HG03103 (cell line): ENCODE measurements around the gene KIF22.
"Not testable (repeated sequence)": the region's sequence is repeated elsewhere in the genome, so short reads cannot be mapped to it uniquely, and the experiment has no call there.

Experiments used
- ATAC-seq: cut with Tn5 transposase; IDR thresholded peaks from one replicate; pipeline ENCODE4 v1.9.1; 2021; ENCODE audit warnings: low read depth; ENCODE audit not compliant: unreplicated experiment

The KIF22 gene

DNA sequence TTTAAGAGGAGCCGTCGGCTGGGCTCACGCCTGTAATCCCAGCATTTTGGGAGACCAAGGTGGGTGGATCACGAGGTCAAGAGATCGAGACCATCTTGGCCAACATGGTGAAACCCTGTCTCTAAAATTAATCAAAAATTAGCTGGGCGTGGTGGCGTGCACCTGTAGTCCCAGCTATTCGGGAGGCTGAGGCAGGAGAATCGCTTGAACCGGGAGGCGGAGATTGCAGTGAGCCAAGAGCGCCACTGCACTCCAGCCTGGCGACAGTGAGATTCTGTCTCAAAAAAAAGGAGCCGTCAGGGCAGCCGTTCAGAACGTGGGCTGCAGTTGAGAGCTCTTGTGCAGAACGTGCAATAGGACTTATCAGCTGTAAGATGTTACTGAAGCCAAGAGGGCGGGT lies 2.6 kb downstream of the KIF22 start:
- not testable (repeated sequence) for ATAC-seq

DNA sequence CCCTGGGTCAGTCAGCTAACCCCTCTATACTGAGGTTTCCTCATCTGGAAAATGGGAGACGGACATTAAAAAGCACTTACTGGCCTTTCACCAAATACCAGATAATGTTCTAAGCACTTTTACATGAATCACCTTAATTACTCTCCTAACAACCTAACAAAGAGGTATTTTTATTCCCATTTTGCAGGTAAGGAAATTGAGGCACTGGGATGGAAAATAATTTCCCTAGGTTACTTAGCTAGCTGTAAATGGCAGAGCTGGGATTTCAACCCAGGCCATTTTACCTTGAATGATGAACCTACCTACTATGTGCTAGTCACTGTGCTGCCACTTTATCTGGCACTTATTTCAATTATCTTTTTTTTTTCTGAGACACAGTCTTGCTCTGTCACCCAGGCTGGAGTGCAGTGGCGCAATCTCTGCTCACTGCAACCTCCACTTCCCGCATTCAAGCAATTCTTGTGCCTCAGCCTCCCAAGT lies 3.7 kb downstream of the KIF22 start:
- no peak for ATAC-seq

- ATAC-seq, result no peak
These were observed 11.9 kb downstream of the KIF22 start for GRCh38 chr16:29802416-29802935.

- ATAC-seq, result no peak
These were observed 13.5 kb downstream of the KIF22 start for GRCh38 chr16:29804020-29804419.

DNA sequence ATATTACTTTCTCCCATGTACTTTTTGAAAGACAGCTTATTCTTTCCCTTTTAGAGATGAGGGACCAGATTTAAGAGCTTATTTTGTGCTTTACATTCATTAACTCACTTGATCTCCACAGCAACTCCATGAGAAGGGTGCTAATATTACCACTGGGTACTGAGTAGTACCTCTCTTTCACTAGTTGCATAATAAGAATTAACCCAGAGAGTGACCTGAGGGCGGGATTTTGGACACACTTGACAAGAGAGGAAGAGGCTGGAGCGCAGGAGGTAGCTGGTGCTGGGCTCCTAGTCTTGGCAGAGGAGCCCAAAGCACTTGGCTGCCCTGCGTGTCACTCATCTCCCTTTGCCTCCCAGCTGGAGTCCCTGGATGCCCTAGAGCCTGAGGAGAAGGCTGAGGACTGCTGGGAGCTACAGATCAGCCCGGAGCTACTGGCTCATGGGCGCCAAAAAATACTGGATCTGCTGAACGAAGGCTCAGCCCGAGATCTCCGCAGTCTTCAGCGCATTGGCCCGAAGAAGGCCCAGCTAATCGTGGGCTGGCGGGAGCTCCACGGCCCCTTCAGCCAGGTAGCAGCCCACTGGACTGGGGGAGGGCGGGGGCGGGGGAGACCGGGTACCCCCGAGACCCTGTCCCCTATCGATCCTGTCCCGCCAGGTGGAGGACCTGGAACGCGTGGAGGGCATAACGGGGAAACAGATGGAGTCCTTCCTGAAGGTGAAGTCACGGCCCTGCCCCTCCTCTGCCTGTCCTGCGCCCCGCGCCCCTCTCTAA lies 14.1 kb downstream of the KIF22 start:
- no peak for ATAC-seq

GRCh38 chr16:29805232-29806098 lies 14.9 kb downstream of the KIF22 start:
- peak; percentile 42 for ATAC-seq

GRCh38 chr16:29806099-29806579 lies 15.6 kb downstream of the KIF22 start, which contains the start of gene MAZ:
Gene MAZ, plus strand, starts transcription at chr16:29806529. Its CDS starts 173 bp downstream, at chr16:29806702.
- ATAC-seq, result no peak

DNA sequence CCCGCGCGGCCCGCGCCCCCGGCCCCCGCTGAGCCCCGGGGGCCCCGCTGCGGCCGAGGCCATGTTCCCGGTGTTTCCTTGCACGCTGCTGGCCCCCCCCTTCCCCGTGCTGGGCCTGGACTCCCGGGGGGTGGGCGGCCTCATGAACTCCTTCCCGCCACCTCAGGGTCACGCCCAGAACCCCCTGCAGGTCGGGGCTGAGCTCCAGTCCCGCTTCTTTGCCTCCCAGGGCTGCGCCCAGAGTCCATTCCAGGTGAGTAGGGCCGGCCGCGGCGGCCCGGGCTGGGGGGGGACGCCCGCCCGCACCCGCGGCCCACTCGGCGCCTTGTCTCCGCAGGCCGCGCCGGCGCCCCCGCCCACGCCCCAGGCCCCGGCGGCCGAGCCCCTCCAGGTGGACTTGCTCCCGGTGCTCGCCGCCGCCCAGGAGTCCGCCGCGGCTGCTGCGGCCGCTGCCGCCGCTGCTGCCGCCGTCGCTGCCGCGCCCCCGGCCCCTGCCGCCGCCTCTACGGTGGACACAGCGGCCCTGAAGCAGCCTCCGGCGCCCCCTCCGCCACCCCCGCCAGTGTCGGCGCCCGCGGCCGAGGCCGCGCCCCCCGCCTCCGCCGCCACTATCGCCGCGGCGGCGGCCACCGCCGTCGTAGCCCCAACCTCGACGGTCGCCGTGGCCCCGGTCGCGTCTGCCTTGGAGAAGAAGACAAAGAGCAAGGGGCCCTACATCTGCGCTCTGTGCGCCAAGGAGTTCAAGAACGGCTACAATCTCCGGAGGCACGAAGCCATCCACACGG lies 16.3 kb downstream of the KIF22 start:
- no peak for ATAC-seq

DNA sequence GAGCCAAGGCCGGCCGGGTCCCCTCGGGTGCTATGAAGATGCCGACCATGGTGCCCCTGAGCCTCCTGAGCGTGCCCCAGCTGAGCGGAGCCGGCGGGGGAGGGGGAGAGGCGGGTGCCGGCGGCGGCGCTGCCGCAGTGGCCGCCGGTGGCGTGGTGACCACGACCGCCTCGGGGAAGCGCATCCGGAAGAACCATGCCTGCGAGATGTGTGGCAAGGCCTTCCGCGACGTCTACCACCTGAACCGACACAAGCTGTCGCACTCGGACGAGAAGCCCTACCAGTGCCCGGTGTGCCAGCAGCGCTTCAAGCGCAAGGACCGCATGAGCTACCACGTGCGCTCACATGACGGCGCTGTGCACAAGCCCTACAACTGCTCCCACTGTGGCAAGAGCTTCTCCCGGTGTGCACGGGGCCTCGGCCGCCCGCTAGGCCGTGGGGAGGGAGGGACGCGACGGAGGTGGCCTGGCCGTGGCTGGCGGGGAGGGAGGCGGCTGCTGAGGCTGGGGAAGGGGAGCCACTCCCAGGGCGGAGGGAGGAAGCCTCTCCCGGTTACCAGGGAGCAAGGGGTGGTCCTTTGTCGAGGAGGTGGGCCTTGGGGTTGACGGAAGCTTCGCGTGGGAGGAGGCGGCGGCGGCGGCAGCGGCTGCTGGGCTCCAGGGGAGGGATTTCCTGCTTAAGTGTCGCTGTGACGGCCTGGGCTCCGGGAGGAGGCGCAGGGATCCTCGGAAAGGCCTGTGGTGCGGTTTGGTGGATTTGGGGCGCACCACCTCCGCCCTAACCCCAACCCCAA lies 17.1 kb downstream of the KIF22 start:
- ATAC-seq, result no peak

- ATAC-seq, result no peak
These were observed 17.8 kb downstream of the KIF22 start for GRCh38 chr16:29808219-29808900.

DNA sequence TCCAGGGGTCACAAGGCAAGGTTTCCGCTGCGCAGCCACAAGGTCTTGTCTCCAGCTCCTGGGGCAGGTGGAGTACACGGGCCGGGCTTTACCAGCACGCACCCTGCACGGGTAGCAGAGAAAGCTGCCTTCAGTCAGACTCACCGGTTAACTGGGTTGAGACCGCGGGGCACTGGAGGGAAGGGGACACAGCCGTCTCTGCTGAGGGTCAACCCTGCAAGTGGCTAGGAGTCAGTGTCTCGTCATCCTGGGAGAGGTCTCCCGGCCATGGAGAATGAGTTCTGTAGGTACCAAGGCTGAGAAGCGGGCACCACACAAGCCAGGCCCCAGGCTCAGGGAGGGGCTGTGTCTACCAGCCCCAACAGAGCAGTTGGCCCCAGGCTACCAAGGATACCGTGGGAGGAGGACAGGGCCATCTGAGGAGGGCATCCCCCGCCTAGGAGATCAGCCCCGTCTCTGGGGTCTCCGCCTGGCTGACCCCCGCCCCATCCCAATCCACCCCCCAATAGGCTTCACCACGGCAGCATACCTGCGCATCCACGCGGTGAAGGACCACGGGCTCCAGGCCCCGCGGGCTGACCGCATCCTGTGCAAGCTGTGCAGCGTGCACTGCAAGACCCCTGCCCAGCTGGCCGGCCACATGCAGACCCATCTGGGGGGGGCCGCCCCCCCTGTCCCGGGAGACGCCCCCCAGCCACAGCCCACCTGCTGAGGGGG lies 18.6 kb downstream of the KIF22 start:
- no peak for ATAC-seq

GRCh38 chr16:29809850-29810698 lies 19.5 kb downstream of the KIF22 start:
- no peak for ATAC-seq

- ATAC-seq, result no peak
These were observed 20.2 kb downstream of the KIF22 start for GRCh38 chr16:29810699-29811169.

GRCh38 chr16:29811170-29811895 lies 20.8 kb downstream of the KIF22 start:
- peak; percentile 26 for ATAC-seq

- ATAC-seq, result no peak
These were observed 21.5 kb downstream of the KIF22 start, which contains the start of gene PRRT2 for GRCh38 chr16:29811896-29812665. Gene PRRT2, plus strand, starts transcription at chr16:29812193. Its CDS starts 862 bp downstream, at chr16:29813055.
